Kidney epithelial cell (primary cell): ENCODE data around the gene WDR90. TPM values are rescaled to one million over a fixed set of nuclear protein-coding genes. Genes with fewer than 3 reads are reported as not detected.
A peak's percentile ranks its signal among the peaks of the same experiment; 100 is the strongest.

Source experiments
- DNase-seq: peaks from one replicate; pipeline ENCODE4 v3.0.0-alpha.2; 2010; ENCODE audit warnings: low read depth
- H3K27me3 ChIP-seq: 2 replicates; pipeline ENCODE4 v1.6.0; 2011; ENCODE audit warnings: low read length; ENCODE audit not compliant: control insufficient read depth, insufficient read depth
- H3K36me3 ChIP-seq: 2 replicates; pipeline ENCODE4 v1.5.1; 2011; ENCODE audit warnings: low read length; ENCODE audit not compliant: control insufficient read depth, insufficient read depth
- H3K4me3 ChIP-seq: 2 replicates; pipeline ENCODE4 v1.5.1; 2011; ENCODE audit warnings: low read depth, mild to moderate bottlenecking, control low read depth, low read length
- CTCF ChIP-seq: IDR thresholded peaks from 2 replicates; pipeline ENCODE4 v1.5.1; 2011; ENCODE audit warnings: mild to moderate bottlenecking, moderate library complexity, low read length, control low read depth, inconsistent platforms; ENCODE audit not compliant: insufficient read depth, poor library complexity, severe bottlenecking
- total RNA-seq: library from RNA; depleted of rRNA; stranded (reverse); fragments of >200 nt; gene quantifications from 2 replicates; pipeline ENCODE4 v1.2.3, GENCODE V29; 2015

WDR90 gene
- total RNA-seq, 1 donor from 2014 or later = 17.0 TPM

GRCh38 chr16:708019-708418, 58.9 kb downstream of the WDR90 start:
- no peak for DNase-seq
- Histone ChIP-seq H3K36me3 (no peaks in the 10 kb centered on the region), H3K27me3 (peaks cover 79% of the 10 kb centered on the region), H3K4me3 (no peak overlapping the region)
- TF ChIP-seq CTCF = no peak

GRCh38 chr16:708959-709358, 59.8 kb downstream of the WDR90 start:
- Histone ChIP-seq H3K4me3 (no peak overlapping the region), H3K27me3 (peaks cover 70% of the 10 kb centered on the region), H3K36me3 (no peaks in the 10 kb centered on the region)
- TF ChIP-seq CTCF = no peak
- DNase-seq = no peak

- peak; percentile 11 for TF ChIP-seq CTCF
- H3K36me3 ChIP-seq = no peaks in the 10 kb centered on the region
- H3K27me3 ChIP-seq = peaks cover 61% of the 10 kb centered on the region
- DNase-seq = no peak
- H3K4me3 ChIP-seq = no peak overlapping the region
Measured at GRCh38 chr16:709566-710499, 60.7 kb downstream of the WDR90 start.

- H3K4me3 ChIP-seq = no peak overlapping the region
- no peak for TF ChIP-seq CTCF
- no peak for DNase-seq
- H3K36me3 ChIP-seq = no peaks in the 10 kb centered on the region
- H3K27me3 ChIP-seq = peaks cover 56% of the 10 kb centered on the region
Measured at GRCh38 chr16:710500-711075, 61.4 kb downstream of the WDR90 start.

GRCh38 chr16:711084-711483, 61.9 kb downstream of the WDR90 start:
- DNase-seq = no peak
- Histone ChIP-seq H3K36me3 (no peaks in the 10 kb centered on the region), H3K4me3 (no peak overlapping the region), H3K27me3 (peaks cover 53% of the 10 kb centered on the region)
- no peak for TF ChIP-seq CTCF
